Heart right ventricle (tissue), 16 donors: ENCODE results near the gene RYR3. TPM values are rescaled to one million over a fixed set of nuclear protein-coding genes. Genes with fewer than 3 reads are reported as not detected.

Experiments
- ATAC-seq, 8 donors: fragments of 200-7000 bp; cut with Tn5 transposase; one replicate each; pipeline ENCODE4 v1.9.1; 2020; ENCODE audit warnings: mild to moderate bottlenecking in 8 of 8, moderate library complexity in 8 of 8, moderate number of reproducible peaks in 1 of 8
- DNase-seq, 2 donors: peaks; one replicate each; pipeline ENCODE4 v3.0.0-alpha.2; 2020
- H3K27ac ChIP-seq, 10 donors: fragments of 200-600 bp; sonication (generic) in 2 of 10; one replicate each; pipeline versions ENCODE4 v1.5.0 to v1.8.0; 2020 to 2022; ENCODE audit warnings: mild to moderate bottlenecking in 3 of 10
- H3K27me3 ChIP-seq, 7 donors: fragments of 200-600 bp; one replicate each; pipeline ENCODE4 v1.8.0; 2021 to 2022; ENCODE audit warnings: mild to moderate bottlenecking in 2 of 7
- H3K36me3 ChIP-seq, 9 donors: fragments of 200-600 bp; sonication (generic) in 1 of 9; one replicate each; pipeline versions ENCODE4 v1.5.0 to v1.8.0; 2020 to 2022; ENCODE audit warnings: mild to moderate bottlenecking in 2 of 9
- H3K4me1 ChIP-seq, 9 donors: fragments of 200-600 bp; sonication (generic) in 1 of 9; one replicate each; pipeline versions ENCODE4 v1.5.0 to v1.8.0; 2020 to 2022; ENCODE audit warnings: mild to moderate bottlenecking in 4 of 9
- H3K4me3 ChIP-seq, 10 donors: fragments of 200-600 bp; sonication (generic) in 2 of 10; one replicate each; pipeline versions ENCODE4 v1.5.0 to v1.8.0; 2020 to 2022; ENCODE audit warnings: mild to moderate bottlenecking in 7 of 10, moderate library complexity in 2 of 10
- H3K9me3 ChIP-seq, 11 donors: fragments of 200-600 bp in 10 of 11; sonication (generic) in 2 of 11; one replicate each; pipeline versions ENCODE4 v1.5.0 to v1.8.0; 2013 to 2022; ENCODE audit warnings: mild to moderate bottlenecking in 2 of 11, control low read depth in 1 of 11, moderate library complexity in 1 of 11
- CTCF ChIP-seq, 9 donors: fragments of 200-600 bp; sonication (generic) in 2 of 9; IDR thresholded peaks; one replicate each; pipeline versions ENCODE4 v1.5.0 to v1.8.0; 2021 to 2022; ENCODE audit warnings: antibody characterized with exemption in 9 of 9, mild to moderate bottlenecking in 5 of 9, moderate library complexity in 1 of 9
- WGBS, 2 donors: extraction: QIAGEN DNeasy Blood & Tissue Kit; methylation state at CpG; one replicate each; pipeline ENCODE4 v1.1.7; 2013; ENCODE audit warnings: inconsistent platforms in 1 of 2; 5-methylcytosine and 5-hydroxymethylcytosine counted together
- intact Hi-C, 10 donors: fragments of 100-400 bp; cut with DNase I; formaldehyde crosslinking; loops; one replicate each; pipeline versions ENCODE4 v1.11.1 to v1.14.2; 2022
- polyA plus RNA-seq, 2 donors: library from polyadenylated mRNA; stranded (reverse); fragments of 200-250 nt; gene quantifications; one replicate each; pipeline ENCODE4 v1.2.3, GENCODE V29; 2013
- total RNA-seq, 10 donors: library from RNA; stranded (reverse); fragmentation: NEBNext Ultra II Directional in 3 of 10; extraction: Animal tissue kit (Norgen Biotek cat#: 25700) in 3 of 10; gene quantifications; one replicate each; pipeline versions ENCODE4 v1.2.1 to v1.2.4, GENCODE V29; 2021 to 2023
- donor health status: Arrhythmogenic right ventricular cardiomyopathy.
- donor health status: ischemic (EF 13 %, LVEDD 7.1; RV severe dilation, severe dysfunction).
- donor health status: healthy with polysubstance abuse.
- donor health status: DM: no; HTN: yes; CAD: no.
- donor health status: DM: no; HTN: no; CAD: no.
- donor health status: ischemic (EF 25% LVEDD 6.9; RV normal size, moderate dysfunction).
- donor health status: ischemic (EF 25% LVEDD 5.7; RV mildly dilated, moderate dysfunction).
- donor health status: healthy.
- donor health status: DM: yes; HTN: yes; CAD: no.
- donor health status: Ischemic cardiomyopathy.
- donor health status: ischemic (EF 35%, LVEDD 5.7; RV mildly dilated, moderate dysfunction).
- donor health status: nonischemic (EF 11% LVEDD 7.7; RV severe dilation, severe dysfunction).
- donor health status: DM: yes; HTN: yes; CAD: no.
- donor health status: PGD.
- donor health status: ischemic (EF 29% LVEDD 5.4; RV normal size, mild dysfunction).
- donor health status: nonischemic (EF 23%, LVEDD 6.1; RV moderate dilation, normal function).

RYR3 gene
- total and polyA plus RNA-seq, 12 donors: 0.02 to 1.00 (median 0.13) TPM; not detected in 2

GRCh38 chr15:33313491-33313890 lies 2.7 kb downstream of the RYR3 start:
- Histone ChIP-seq H3K27ac (no peak overlapping the region), H3K4me3 (no peak overlapping the region), H3K9me3 (peaks cover 0 to 2% (median 0%) of the 10 kb centered on the region in 11 donors), H3K27me3 (peaks cover 7 to 63% (median 54%) of the 10 kb centered on the region in 7 donors), H3K4me1 (peaks cover 0 to 5% (median 0%) of the 10 kb centered on the region in 9 donors), H3K36me3 (no peaks in the 10 kb centered on the region)
- no peak for TF ChIP-seq CTCF (IDR thresholded peaks at IDR 0.05)
- intact Hi-C loops: loop anchor here in 1 of 10 donors (10.0 kb wide), 1 partner anchor 281 kb away; no protein-coding TSS in a partner anchor
- 46 to 61% methylated on average over 1 of the region's 1 CpG for WGBS, 2 donors
- DNase-seq (no peak), ATAC-seq (no peak)

GRCh38 chr15:33314069-33314468 lies 3.3 kb downstream of the RYR3 start:
- Histone ChIP-seq H3K27ac (no peak overlapping the region), H3K4me3 (no peak overlapping the region), H3K27me3 (peaks cover 7 to 64% (median 52%) of the 10 kb centered on the region in 7 donors), H3K4me1 (peaks cover 0 to 5% (median 0%) of the 10 kb centered on the region in 9 donors), H3K36me3 (no peaks in the 10 kb centered on the region), H3K9me3 (peaks cover 0 to 2% (median 0%) of the 10 kb centered on the region in 11 donors)
- WGBS, 2 donors: 55 to 56% methylated on average over 5 of the region's 5 CpGs
- DNase-seq (no peak), ATAC-seq (no peak)
- no peak for TF ChIP-seq CTCF (IDR thresholded peaks at IDR 0.05)
- intact Hi-C loops: loop anchor here in 1 of 10 donors (10.0 kb wide), 1 partner anchor 281 kb away; no protein-coding TSS in a partner anchor

DNA sequence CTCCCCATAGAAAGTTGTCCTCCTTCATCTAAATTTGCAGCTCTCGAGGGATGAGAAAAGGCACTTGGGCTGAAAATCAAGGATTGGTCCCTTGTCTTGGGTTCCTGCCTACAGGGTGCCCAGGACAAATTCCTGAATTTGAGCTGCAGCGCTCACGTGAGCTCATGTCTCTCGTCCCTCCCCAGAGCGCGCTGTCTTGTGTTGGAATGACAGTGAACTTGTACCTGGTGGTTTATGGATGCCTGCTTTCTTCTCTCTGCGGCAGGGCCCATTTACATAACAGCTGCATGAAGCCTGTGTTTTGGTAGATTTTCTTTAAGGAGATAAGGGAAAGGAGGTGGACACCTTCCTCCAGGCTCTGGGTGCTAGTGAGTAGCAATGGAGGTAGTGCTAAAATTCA lies 4.3 kb downstream of the RYR3 start:
- ATAC-seq: no peak
- TF ChIP-seq CTCF (IDR thresholded peaks at IDR 0.05): no peak
- intact Hi-C loops: loop anchor here in 1 of 10 donors (10.0 kb wide), 1 partner anchor 280 kb away; no protein-coding TSS in a partner anchor
- no peak overlapping the region for H3K4me3 ChIP-seq
- H3K36me3 ChIP-seq: no peaks in the 10 kb centered on the region
- H3K4me1 ChIP-seq: peaks cover 0 to 5% (median 0%) of the 10 kb centered on the region in 9 donors
- peaks cover 0 to 2% (median 0%) of the 10 kb centered on the region in 11 donors for H3K9me3 ChIP-seq
- no peak overlapping the region for H3K27ac ChIP-seq
- WGBS, 2 donors: 82 to 85% methylated on average over 7 of the region's 7 CpGs
- peaks cover 7 to 57% (median 42%) of the 10 kb centered on the region in 7 donors for H3K27me3 ChIP-seq
- no peak for DNase-seq

DNA sequence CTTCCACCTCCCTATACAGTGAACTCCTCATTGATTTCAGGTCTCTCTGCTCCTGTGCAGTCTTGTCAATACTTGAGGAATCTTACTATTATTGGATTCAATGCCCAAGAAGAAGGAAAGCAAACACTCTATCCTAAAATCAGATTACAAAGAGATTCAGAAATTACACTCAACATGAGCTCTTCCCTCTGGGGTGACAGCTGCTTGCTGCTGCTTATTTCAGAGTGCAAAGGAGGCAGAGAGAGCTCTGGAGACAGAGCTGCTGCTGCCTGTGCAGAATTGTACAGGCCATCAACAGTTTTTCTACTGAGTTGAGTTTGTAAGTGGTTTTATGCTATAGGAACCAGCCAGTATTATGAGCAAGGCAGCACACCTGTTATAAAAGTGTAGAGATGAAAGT lies 7.1 kb downstream of the RYR3 start:
- H3K27ac ChIP-seq: no peak overlapping the region
- H3K27me3 ChIP-seq: peaks cover 0 to 32% (median 15%) of the 10 kb centered on the region in 7 donors
- no peak overlapping the region for H3K4me3 ChIP-seq
- peaks cover 0 to 2% (median 0%) of the 10 kb centered on the region in 11 donors for H3K9me3 ChIP-seq
- ATAC-seq (no peak), DNase-seq (no peak)
- no peaks in the 10 kb centered on the region for H3K4me1 ChIP-seq
- intact Hi-C loops: loop anchor here in 1 of 10 donors (10.0 kb wide), 1 partner anchor 277 kb away; no protein-coding TSS in a partner anchor
- H3K36me3 ChIP-seq: no peaks in the 10 kb centered on the region
- no peak for TF ChIP-seq CTCF (IDR thresholded peaks at IDR 0.05)
